GM18517 (cell line): Measurements from ENCODE around the gene CORO1A.
"Not testable (repeated sequence)": the region's sequence is repeated elsewhere in the genome, so short reads cannot be mapped to it uniquely, and the experiment has no call there.

ENCODE experiments used
- ATAC-seq: cut with Tn5 transposase; IDR thresholded peaks from one replicate; pipeline ENCODE4 v1.9.1; 2021; ENCODE audit warnings: mild to moderate bottlenecking, moderate library complexity; ENCODE audit not compliant: unreplicated experiment

The CORO1A gene

GRCh38 chr16:30183233-30184095 lies at the start of gene CORO1A:
Gene CORO1A (plus strand): TSS chr16:30183602. CDS start chr16:30185210, 1,608 bp downstream.
- peak; percentile 40 for ATAC-seq

GRCh38 chr16:30136971-30137605 lies 46.3 kb upstream of the CORO1A start:
- ATAC-seq = no peak

- ATAC-seq = no peak
Observed at GRCh38 chr16:30137897-30138296, 45.5 kb upstream of the CORO1A start.

DNA sequence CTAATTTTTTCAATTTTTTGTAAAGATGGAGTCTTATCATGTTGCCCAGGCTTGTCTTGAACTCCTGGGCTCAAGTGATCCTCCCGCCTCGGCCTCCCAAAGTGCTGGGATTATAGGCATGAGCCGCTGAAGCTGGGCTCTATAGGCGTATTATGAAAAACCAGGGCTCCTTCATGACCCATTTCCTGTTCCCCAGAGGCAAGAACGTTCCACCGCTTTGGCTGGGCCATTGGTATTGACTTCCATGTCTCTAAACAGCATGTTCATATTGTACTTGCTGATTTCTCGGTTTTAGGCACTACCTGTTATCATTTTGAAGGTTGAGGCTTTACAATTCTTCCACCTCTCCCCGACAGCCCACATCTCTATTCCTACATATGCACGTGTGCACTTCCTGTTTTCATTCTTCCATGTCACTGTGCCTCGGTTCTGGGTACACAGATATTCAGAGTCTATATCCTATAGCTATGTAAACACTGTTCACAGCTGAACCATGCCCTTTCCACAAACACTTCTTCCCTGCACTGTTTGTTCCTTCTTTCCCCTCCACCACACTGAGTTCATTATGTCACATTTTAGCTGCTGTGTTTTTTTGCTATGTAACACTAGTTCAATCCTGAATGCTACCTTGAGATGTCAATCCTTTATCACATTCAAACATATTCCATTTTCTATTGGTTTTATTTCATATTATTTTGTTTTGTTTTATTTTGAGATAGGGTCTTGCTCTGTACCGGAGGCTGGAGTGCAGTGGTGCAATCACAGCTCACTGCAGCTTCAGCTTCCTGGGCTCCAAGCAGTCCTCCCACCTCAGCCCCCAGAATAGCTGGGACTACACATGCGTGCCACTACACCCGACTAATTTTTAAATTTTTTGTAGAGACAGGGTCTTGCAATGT lies 43.6 kb upstream of the CORO1A start:
- ATAC-seq = no peak

DNA sequence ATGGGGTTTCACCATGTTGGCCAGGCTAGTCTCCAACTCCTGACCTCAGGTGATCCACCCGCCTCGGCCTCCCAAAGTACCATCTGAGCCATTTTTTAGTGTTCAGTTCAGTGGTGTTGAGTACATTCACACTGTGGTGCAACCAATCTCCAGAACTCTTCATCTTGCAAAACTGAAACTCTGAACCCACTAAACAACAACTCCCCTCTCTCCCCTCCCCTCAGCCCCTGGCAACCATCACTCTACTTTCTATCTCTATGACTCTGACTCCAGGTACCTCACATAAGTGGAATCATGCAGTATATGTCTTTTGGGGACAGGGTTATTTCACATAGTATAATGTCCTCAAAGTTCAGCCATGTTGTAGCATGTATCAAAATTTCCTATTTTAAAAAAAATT lies 41.7 kb upstream of the CORO1A start:
- ATAC-seq = no peak

DNA sequence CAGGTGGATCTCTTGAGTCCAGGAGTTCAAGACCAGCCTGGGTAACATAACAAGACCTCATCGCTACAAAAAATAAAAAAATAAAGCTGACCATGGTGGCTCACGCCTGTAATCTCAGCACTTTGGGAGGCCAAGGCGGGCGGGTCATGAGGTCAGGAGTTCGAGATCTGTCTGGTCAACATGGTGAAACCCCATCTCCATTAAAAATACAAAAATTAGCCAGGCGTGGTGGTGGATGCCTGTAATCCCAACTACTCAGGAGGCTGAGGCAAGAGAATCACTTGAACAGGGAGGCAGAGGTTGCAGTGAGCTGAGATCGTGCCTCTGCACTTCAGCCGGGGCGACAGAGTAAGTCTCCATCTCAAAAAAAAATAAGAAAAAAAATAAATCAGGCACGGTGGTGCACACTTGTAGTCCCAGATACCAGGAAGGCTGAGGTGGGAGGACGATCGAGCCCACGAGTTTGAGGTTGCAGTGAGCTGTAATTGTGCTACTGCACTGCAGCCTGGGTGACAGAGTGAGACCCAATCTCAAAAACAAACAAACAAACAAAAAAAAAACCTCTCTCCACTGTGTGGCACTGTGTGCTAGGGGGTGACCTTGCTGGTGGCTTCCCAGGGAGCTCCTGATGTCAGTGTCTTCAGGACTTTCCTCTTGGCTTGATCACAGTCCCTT lies 40.6 kb upstream of the CORO1A start:
- ATAC-seq = no peak

GRCh38 chr16:30143347-30143702 lies 40.1 kb upstream of the CORO1A start:
- no peak for ATAC-seq

- ATAC-seq = no peak
Observed at GRCh38 chr16:30144017-30144416, 39.4 kb upstream of the CORO1A start.

DNA sequence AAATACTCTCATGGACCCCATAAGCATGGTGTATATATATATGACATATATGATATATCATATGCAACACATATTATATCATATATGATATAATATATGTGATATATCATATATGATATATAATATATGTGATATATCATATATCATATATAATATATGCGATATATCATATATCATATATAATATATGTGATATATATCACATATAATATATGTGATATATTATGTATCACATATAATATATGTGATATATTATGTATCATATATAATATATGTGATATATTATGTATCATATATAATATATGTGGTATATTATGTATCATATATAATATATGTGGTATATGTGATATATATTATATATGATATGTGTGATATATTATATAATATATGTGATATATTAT lies 38.5 kb upstream of the CORO1A start:
- no peak for ATAC-seq

DNA sequence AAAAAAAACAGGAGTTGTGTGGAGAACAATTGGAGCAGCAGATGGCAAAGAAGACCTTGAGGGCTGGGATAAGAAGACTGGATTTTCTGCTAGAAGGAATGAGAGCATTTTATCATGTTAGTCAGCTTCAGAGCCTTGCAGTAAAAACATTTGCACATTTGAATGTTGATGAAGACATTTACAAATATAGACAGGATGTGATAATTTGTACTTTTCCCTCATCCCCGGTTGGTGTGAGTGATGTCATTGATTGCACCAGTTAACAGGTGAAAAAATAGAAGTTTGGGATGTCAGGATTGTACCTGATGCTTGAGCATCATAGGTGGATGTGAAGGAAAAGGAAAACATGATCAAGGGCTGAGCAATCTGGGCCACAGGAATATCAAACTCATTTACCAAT lies 37.7 kb upstream of the CORO1A start:
- no peak for ATAC-seq

DNA sequence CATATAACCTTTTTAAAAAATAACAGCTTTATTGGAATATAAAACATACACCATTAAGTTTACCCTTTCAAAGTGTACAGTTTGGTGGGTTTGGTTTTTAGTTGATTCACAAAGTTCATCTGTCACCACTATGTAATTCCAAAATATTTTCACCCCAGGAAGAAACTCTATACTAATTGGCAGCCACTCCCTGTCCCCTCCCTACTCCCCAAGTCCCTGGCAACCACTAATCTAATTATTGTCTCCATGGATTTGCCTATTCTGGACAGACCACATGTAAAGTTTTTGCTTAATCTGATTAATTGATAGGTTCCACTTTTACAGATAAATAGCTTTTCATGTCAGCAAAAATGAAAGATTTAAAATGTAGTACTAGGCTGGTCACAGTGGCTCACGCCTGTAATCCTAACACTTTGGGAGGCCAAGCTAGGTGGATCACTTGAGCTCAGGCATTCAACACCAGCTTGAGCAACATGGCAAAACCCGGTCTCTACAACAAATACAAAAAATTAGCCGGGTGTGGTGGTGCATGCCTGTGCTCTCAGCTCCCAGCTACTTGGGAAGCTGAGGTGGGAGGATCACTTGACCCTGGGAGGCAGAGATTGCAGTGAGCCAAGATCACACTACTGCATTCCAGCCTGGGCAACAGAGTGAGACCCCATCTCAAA lies 35.4 kb upstream of the CORO1A start:
- ATAC-seq = no peak

DNA sequence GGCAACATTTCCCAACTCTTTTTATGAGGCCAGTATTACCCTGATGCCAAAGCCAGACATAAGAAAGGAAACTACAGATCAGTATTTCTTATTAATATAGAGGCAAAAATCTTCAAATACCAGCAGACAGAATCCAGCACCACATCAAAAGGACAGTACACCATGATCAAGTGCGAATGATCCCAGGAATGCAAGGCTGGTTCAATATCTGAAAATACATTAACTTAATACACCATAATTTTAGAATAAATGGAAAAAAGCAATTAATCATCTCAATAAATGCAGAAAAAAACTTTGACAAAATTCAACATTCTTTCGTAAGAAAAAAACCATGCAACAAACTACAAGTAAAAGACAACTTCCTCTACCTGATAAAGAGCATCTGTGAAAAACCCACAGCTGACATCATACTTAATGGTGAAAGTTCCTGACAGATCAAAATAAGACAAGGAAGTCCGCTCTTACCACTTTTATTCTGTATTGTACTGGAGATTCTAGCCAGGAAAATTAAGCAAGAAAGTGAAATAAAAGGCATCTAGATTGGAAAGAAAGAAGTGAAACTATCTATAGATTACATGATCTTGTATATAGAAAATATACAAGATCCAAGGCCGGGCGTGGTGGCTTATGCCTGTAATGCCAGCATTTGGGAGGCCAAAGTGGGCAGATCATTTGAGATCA lies 34.0 kb upstream of the CORO1A start:
- ATAC-seq = no peak

DNA sequence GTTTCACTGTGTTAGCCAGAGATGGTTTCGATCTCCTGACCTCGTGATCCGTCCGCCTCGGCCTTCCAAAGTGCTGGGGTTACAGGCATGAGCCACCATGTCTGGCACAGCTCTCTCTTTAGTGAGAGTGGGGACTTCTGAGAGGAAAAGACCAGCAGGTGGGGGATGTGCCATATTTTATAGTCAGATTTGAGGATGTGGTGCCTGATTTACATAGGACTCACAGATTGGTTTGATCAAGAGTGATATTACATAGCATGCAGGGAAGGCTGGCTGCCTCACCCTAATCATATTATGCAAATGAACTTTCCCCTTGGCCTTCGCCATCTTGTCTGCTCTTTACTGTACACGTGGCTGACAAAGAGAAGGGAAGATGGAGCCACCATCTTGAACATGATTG lies 32.3 kb upstream of the CORO1A start:
- ATAC-seq = no peak

GRCh38 chr16:30152517-30152916 lies 30.9 kb upstream of the CORO1A start:
- ATAC-seq = no peak

- no peak for ATAC-seq
Observed at GRCh38 chr16:30155188-30155587, 28.2 kb upstream of the CORO1A start.

DNA sequence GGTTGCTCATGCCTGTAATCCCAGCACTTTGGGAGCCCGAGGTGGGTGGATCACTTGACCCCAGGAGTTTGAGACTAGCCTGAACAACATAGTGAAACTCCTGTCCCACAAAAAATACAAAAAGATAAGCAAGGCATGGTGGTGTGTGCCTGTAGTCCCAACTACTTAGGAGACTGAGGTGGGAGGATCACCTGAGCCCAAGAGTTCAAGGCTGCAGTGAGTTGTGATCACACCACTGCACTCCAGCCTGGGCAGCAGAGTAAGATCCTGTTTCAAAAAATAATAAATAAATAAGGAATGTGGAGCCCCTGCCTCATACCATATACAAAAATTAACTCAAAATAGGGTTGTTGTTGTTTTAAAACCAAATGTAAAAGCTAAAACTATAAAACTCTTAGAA lies 26.2 kb upstream of the CORO1A start:
- no peak for ATAC-seq

GRCh38 chr16:30163538-30163937 lies 19.9 kb upstream of the CORO1A start:
- no peak for ATAC-seq

GRCh38 chr16:30166202-30166902 lies 17.1 kb upstream of the CORO1A start:
- no peak for ATAC-seq

GRCh38 chr16:30168746-30169145 lies 14.7 kb upstream of the CORO1A start:
- ATAC-seq = not testable (repeated sequence)
